Endothelial cell of umbilical vein (primary cell): ENCODE data around the gene IRS4. TPM values are rescaled to one million over a fixed set of nuclear protein-coding genes. Genes with fewer than 3 reads are reported as not detected.

Experiments used
- BruUV-seq: library from RNA; stranded (reverse); fragments of 400-500 nt; replicated peaks from 2 replicates; lab custom pipeline; 2021; lab: Mats Ljungman, UMichigan
- CTCF ChIA-PET: fragments of 300-600, 350-600 bp; sonication (Branson Sonifier 250); formaldehyde crosslinking; loops from one replicate; lab custom pipeline; 2021; ENCODE audit warnings: antibody characterized with exemption, inconsistent platforms; lab: Charles Lee
- POLR2A ChIA-PET: fragments of 300-600, 350-600 bp; sonication (Branson Sonifier 250); formaldehyde crosslinking; loops from one replicate; lab custom pipeline; 2021; ENCODE audit warnings: antibody characterized with exemption, inconsistent platforms; lab: Charles Lee
- DNase-seq: peaks from one replicate; pipeline ENCODE4 v3.0.0-alpha.2; 2011; ENCODE audit warnings: low read depth, low spot score
- FAIRE-seq: peaks from 2 replicates; lab custom pipeline; 2011; peaks lifted over from hg19 to GRCh38; lab: Jason Lieb, UNC
- H2AFZ ChIP-seq: 2 replicates; pipeline ENCODE4 v1.6.0; 2012; ENCODE audit warnings: low read depth, low read length, control low read depth, inconsistent platforms
- H3K27ac ChIP-seq: 2 replicates; pipeline ENCODE4 v1.5.1; 2011; ENCODE audit warnings: low read depth, mild to moderate bottlenecking, control low read depth, low read length, moderate library complexity; ENCODE audit not compliant: insufficient read depth
- H3K27me3 ChIP-seq, 2 experiments: 2 replicates each; pipeline versions ENCODE4 v1.6.0 to v1.6.1; 2011; ENCODE audit warnings: low read length in 2 of 2, mixed read lengths in 1 of 2; ENCODE audit not compliant: control insufficient read depth in 2 of 2, insufficient read depth in 2 of 2
- H3K36me3 ChIP-seq, 2 experiments: 2 replicates in 1 of 2; 3 replicates in 1 of 2; pipeline ENCODE4 v1.5.1; 2011; ENCODE audit warnings: low read length in 2 of 2, mild to moderate bottlenecking in 1 of 2, moderate library complexity in 1 of 2; ENCODE audit not compliant: control insufficient read depth in 2 of 2, insufficient read depth in 2 of 2; ENCODE audit errors: extremely low read depth in 1 of 2
- H3K4me1 ChIP-seq: 3 replicates; pipeline ENCODE4 v1.5.1; 2011; ENCODE audit warnings: mild to moderate bottlenecking, low read length; ENCODE audit not compliant: control insufficient read depth, insufficient read depth; ENCODE audit errors: extremely low read depth
- H3K4me2 ChIP-seq: 2 replicates; pipeline ENCODE4 v1.6.1; 2011; ENCODE audit warnings: low read length, control low read depth, mixed read lengths; ENCODE audit not compliant: insufficient read depth
- H3K4me3 ChIP-seq, 3 experiments: fragments of 200-600 bp in 1 of 3; sonication (generic), shearing (Covaris generic) in 1 of 3; replicated peaks in 1 of 3; 2 replicates each; pipeline ENCODE4 v1.5.1; 2011 to 2016; ENCODE audit warnings: control low read depth in 3 of 3, low read length in 3 of 3, mild to moderate bottlenecking in 2 of 3, inconsistent platforms in 1 of 3, low read depth in 1 of 3, moderate library complexity in 1 of 3; ENCODE audit not compliant: insufficient read depth in 1 of 3
- H3K79me2 ChIP-seq: 2 replicates; pipeline ENCODE4 v1.6.0; 2012; ENCODE audit warnings: low read length, inconsistent platforms; ENCODE audit not compliant: control insufficient read depth, insufficient read depth
- H3K9ac ChIP-seq: replicated peaks from 2 replicates; pipeline ENCODE3; 2011; ENCODE audit warnings: low read length, control low read depth; ENCODE audit not compliant: insufficient read depth; ENCODE audit errors: extremely low read depth
- H3K9me1 ChIP-seq: replicated peaks from 3 replicates; pipeline ENCODE4 v1.6.0; 2011; ENCODE audit warnings: mild to moderate bottlenecking, low read length; ENCODE audit not compliant: control insufficient read depth, insufficient read depth; ENCODE audit errors: extremely low read depth
- H3K9me3 ChIP-seq: replicated peaks from 2 replicates; pipeline ENCODE4 v1.5.1; 2012; ENCODE audit warnings: low read length, inconsistent platforms; ENCODE audit not compliant: control insufficient read depth, insufficient read depth
- H4K20me1 ChIP-seq: replicated peaks from 2 replicates; pipeline ENCODE3; 2011; ENCODE audit warnings: mild to moderate bottlenecking, low read length; ENCODE audit not compliant: control insufficient read depth, insufficient read depth; ENCODE audit errors: extremely low read depth
- CTCF ChIP-seq, 2 donors: IDR thresholded peaks; 1 replicate in 1 of 2; 2 replicates in 1 of 2; pipeline ENCODE4 v1.5.1; 2011; ENCODE audit warnings: low read length in 2 of 2, mild to moderate bottlenecking in 2 of 2, moderate library complexity in 2 of 2, control low read depth in 1 of 2, inconsistent platforms in 1 of 2, low read depth in 1 of 2; ENCODE audit not compliant: insufficient read depth in 1 of 2; ENCODE audit errors: extremely low read depth in 1 of 2
- FOS ChIP-seq: IDR thresholded peaks from 2 replicates; pipeline ENCODE4 v1.6.1; 2011; ENCODE audit warnings: mild to moderate bottlenecking, low read length, moderate library complexity, borderline replicate concordance; ENCODE audit not compliant: insufficient read depth
- GATA2 ChIP-seq: IDR thresholded peaks from 2 replicates; pipeline ENCODE4 v1.7.0; 2011; ENCODE audit warnings: low read depth, mild to moderate bottlenecking, moderate library complexity, mixed read lengths, low read length; ENCODE audit not compliant: insufficient read length, insufficient read depth
- JUN ChIP-seq: IDR thresholded peaks from 2 replicates; pipeline ENCODE4 v1.6.1; 2011; ENCODE audit warnings: borderline replicate concordance, low read depth; ENCODE audit not compliant: insufficient read length, insufficient read depth
- POLR2A ChIP-seq: IDR thresholded peaks from 2 replicates; pipeline ENCODE4 v1.6.1; 2012; ENCODE audit warnings: low read depth, mild to moderate bottlenecking, control low read depth, low read length
- POLR2AphosphoS5 ChIP-seq: IDR thresholded peaks from 2 replicates; pipeline ENCODE4 v1.6.1; 2012; ENCODE audit warnings: low read depth, mild to moderate bottlenecking, control low read depth, low read length, moderate library complexity; ENCODE audit not compliant: insufficient read depth
- dilution Hi-C: fragments of 300-500 bp; cut with MboI; formaldehyde crosslinking; loops from one replicate; pipeline ENCODE4 v1.15.0; 2019; ENCODE audit warnings: low sequenced_read_pairs; ENCODE audit not compliant: extremely low pct_ligation_motif_present
- intact Hi-C: fragments of 100-400 bp; cut with micrococcal nuclease; formaldehyde crosslinking; loops from one replicate; pipeline ENCODE4 v1.10.0; 2022
- polyA plus RNA-seq, 4 experiments: library from polyadenylated mRNA; depleted of rRNA in 3 of 4; stranded (reverse) in 3 of 4; unstranded in 1 of 4; fragments of >200 nt; gene quantifications; 2 replicates each; pipeline versions ENCODE4 v1.2.1 to v1.2.3, GENCODE V29; 2011 to 2012; ENCODE audit warnings: missing spikeins in 1 of 4
- total RNA-seq: library from RNA; stranded (reverse); gene quantifications from 2 replicates; pipeline ENCODE4 v1.2.3, GENCODE V29; 2021
- TF ChIP-seq, protein P1 (sequence below): IDR thresholded peaks from 2 replicates; pipeline ENCODE4 v1.6.1; 2011; ENCODE audit not compliant: insufficient read depth, insufficient read length

Gene IRS4
- total and polyA plus RNA-seq, 2 donors (not counting 3 experiments of a cell fraction or from before 2014, with no cell fraction given): 0.03 TPM; not detected in 1

- no peaks in the 10 kb centered on the region for H3K9me1 ChIP-seq
- no peaks in the 10 kb centered on the region for H3K36me3 ChIP-seq
- DNase-seq (no peak), FAIRE-seq (no peak)
- H3K27ac ChIP-seq: no peak overlapping the region
- dilution Hi-C loops (no loop called here), intact Hi-C loops (no loop called here)
- CTCF ChIA-PET: no interaction called here
- TF ChIP-seq JUN (no peak), POLR2A (no peak), GATA2 (no peak), CTCF (IDR thresholded peaks at IDR 0.05; ENCODE audit: extremely low read depth in 1 of 2, insufficient read depth in 1 of 2, low read depth in 1 of 2, low read length in 2 of 2) (no peak), POLR2AphosphoS5 (no peak), FOS (no peak)
- TF ChIP-seq, protein P1, sequence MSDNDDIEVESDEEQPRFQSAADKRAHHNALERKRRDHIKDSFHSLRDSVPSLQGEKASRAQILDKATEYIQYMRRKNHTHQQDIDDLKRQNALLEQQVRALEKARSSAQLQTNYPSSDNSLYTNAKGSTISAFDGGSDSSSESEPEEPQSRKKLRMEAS: no peak
- POLR2A ChIA-PET: no interaction called here
- H3K4me2 ChIP-seq: no peak overlapping the region
- no peaks in the 10 kb centered on the region for H3K9me3 ChIP-seq
- no peaks in the 10 kb centered on the region for H3K79me2 ChIP-seq
- no peaks in the 10 kb centered on the region for H3K4me1 ChIP-seq
- H3K27me3 ChIP-seq: no peaks in the 10 kb centered on the region
- no peak overlapping the region for H3K4me3 ChIP-seq
- no peak overlapping the region for H2AFZ ChIP-seq
- no peak overlapping the region for H3K9ac ChIP-seq
- no TSS peak for BruUV-seq
- no peaks in the 10 kb centered on the region for H4K20me1 ChIP-seq
These were observed 13.8 kb downstream of the IRS4 start for GRCh38 chrX:108722561-108722960.
